ENCODE measurements around the gene TPCN2. TPM values are rescaled to one million over a fixed set of nuclear protein-coding genes. Genes with fewer than 3 reads are reported as not detected.

Gene TPCN2
- polyA plus RNA-seq, 1 donor from 2014 or later: 14.2 TPM

DNA sequence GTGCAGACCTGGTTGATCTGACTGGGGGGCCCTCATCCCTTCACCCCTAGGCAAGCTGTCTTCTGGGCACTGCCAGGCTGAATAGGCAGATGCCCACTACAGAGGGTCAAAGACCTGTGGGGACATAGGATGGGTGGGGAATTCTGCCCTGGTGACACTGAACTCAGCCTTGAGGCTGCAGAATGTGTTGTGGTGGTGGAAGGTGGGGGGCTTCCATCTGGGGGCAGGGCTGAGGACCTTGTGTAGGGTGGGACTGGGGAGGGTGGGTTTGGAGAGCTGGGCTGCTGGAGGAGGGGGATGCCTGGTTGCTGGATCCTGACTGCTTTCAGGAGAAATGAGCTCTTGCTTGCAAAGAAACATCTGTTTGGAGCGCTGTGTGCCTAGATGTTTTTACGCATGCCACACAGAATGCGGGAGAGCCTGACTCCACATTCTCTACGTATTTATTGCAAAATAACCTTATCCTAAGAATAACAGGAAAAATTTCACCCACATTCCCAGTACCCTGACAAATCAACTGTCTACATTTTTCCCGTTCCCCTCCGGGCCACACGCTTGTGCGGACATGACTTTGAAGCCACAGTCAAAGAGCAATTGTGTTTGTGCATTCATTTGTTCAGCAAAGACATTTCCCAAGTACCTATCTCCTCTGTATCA is 125.3 kb downstream of the TPCN2 start:
- Histone ChIP-seq H3K27ac (ENCODE audit: low read length) (no peak overlapping the region), H2AFZ (ENCODE audit: low read depth, low read length) (no peak overlapping the region), H3K27me3 (ENCODE audit: insufficient read depth, low read depth, low read length) (no peaks in the 10 kb centered on the region), H3K9me3 (ENCODE audit: low read length) (peaks cover 3% of the 10 kb centered on the region), H3K9ac (ENCODE audit: low read length) (no peak overlapping the region), H3K36me3 (ENCODE audit: insufficient read depth, low read length) (no peaks in the 10 kb centered on the region), H3K4me3 (ENCODE audit: low read length) (no peak overlapping the region), H3F3A (ENCODE audit: insufficient read depth, low read length, poor library complexity, severe bottlenecking) (no peaks in the 10 kb centered on the region), H4K20me1 (ENCODE audit: insufficient read depth) (no peaks in the 10 kb centered on the region), H3K4me2 (ENCODE audit: low read length) (no peak overlapping the region), H3K9me2 (ENCODE audit: insufficient read depth, low read length) (no peaks in the 10 kb centered on the region), H3K79me2 (replicated peaks; ENCODE audit: insufficient read depth, low read length) (no peaks in the 10 kb centered on the region)
- TF ChIP-seq RAD21 (conservative IDR thresholded peaks at IDR 0.05): no peak

DNA sequence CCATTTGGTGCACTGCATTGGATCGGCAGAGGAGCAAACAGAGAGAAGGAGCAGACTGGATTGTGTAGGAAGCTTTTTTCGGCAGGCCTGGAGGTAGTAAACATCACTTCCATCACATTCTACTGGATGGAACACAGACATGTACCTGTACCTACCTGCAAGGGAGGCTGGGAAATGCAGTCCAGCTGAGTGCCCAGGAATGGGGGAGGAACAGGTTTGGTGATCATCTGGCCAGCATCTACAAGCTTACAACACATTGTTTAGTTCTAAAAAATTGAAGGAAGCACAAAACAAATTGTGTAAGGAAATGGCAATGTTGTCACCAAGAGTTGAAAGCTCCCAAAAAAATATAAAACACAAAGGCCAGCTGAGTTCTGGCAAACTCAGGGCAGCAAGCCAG is 126.1 kb downstream of the TPCN2 start:
- no peak overlapping the region for H3K9ac ChIP-seq (ENCODE audit: low read length)
- H3K4me2 ChIP-seq (ENCODE audit: low read length): no peak overlapping the region
- no peak for TF ChIP-seq EP300 (conservative IDR thresholded peaks at IDR 0.05; ENCODE audit: poor library complexity, severe bottlenecking)
- no peak for TF ChIP-seq MXI1 (conservative IDR thresholded peaks at IDR 0.05; ENCODE audit: poor library complexity, severe bottlenecking)
- TF ChIP-seq, protein P1, sequence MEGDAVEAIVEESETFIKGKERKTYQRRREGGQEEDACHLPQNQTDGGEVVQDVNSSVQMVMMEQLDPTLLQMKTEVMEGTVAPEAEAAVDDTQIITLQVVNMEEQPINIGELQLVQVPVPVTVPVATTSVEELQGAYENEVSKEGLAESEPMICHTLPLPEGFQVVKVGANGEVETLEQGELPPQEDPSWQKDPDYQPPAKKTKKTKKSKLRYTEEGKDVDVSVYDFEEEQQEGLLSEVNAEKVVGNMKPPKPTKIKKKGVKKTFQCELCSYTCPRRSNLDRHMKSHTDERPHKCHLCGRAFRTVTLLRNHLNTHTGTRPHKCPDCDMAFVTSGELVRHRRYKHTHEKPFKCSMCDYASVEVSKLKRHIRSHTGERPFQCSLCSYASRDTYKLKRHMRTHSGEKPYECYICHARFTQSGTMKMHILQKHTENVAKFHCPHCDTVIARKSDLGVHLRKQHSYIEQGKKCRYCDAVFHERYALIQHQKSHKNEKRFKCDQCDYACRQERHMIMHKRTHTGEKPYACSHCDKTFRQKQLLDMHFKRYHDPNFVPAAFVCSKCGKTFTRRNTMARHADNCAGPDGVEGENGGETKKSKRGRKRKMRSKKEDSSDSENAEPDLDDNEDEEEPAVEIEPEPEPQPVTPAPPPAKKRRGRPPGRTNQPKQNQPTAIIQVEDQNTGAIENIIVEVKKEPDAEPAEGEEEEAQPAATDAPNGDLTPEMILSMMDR (IDR thresholded peaks at IDR 0.05; ENCODE audit: poor library complexity, severe bottlenecking): no peak
- TF ChIP-seq, protein P2, sequence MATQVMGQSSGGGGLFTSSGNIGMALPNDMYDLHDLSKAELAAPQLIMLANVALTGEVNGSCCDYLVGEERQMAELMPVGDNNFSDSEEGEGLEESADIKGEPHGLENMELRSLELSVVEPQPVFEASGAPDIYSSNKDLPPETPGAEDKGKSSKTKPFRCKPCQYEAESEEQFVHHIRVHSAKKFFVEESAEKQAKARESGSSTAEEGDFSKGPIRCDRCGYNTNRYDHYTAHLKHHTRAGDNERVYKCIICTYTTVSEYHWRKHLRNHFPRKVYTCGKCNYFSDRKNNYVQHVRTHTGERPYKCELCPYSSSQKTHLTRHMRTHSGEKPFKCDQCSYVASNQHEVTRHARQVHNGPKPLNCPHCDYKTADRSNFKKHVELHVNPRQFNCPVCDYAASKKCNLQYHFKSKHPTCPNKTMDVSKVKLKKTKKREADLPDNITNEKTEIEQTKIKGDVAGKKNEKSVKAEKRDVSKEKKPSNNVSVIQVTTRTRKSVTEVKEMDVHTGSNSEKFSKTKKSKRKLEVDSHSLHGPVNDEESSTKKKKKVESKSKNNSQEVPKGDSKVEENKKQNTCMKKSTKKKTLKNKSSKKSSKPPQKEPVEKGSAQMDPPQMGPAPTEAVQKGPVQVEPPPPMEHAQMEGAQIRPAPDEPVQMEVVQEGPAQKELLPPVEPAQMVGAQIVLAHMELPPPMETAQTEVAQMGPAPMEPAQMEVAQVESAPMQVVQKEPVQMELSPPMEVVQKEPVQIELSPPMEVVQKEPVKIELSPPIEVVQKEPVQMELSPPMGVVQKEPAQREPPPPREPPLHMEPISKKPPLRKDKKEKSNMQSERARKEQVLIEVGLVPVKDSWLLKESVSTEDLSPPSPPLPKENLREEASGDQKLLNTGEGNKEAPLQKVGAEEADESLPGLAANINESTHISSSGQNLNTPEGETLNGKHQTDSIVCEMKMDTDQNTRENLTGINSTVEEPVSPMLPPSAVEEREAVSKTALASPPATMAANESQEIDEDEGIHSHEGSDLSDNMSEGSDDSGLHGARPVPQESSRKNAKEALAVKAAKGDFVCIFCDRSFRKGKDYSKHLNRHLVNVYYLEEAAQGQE (IDR thresholded peaks at IDR 0.05; ENCODE audit: borderline replicate concordance): no peak

DNA sequence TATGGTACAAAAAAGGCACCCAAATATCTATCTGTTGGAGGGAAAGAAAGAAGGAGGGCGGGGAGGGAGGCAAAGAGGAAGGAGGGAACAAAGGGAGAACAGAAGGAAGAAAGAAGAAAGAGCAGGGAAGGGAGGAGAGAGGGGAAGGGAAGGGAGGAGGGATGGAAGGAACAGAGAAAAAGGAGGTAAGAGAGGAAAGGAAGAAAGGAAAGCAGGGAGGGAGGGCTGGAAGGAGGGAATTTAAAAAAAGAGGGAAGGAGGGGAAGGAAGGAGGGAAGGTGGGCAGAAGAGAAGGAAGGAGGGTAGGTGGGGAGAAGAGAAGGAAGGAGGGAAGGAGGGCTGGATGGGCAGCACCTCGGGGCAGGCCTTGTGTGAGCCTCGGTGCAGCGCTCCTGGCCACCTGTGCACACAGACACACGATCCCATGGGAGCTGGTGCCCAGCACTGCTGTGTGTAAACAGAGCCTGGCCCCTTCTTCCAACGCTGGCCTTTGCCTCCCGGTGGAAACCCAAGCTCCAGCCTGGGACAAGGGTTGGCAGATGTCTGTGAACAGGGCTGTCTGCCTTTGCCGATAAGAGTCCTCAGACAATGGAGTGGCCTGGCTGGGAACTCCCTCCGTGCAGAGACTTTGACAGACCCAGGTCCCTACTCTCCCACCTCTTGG is 130.2 kb downstream of the TPCN2 start:
- Histone ChIP-seq H3K27me3 (ENCODE audit: insufficient read depth, low read depth, low read length) (no peaks in the 10 kb centered on the region), H2AFZ (ENCODE audit: low read depth, low read length) (no peak overlapping the region), H3K79me2 (replicated peaks; ENCODE audit: insufficient read depth, low read length) (no peaks in the 10 kb centered on the region)

More for the DNA sequence above, 126.1 kb downstream of the TPCN2 start:
- H3K9me3 ChIP-seq (ENCODE audit: low read length): peaks cover 3% of the 10 kb centered on the region
- no peaks in the 10 kb centered on the region for H3K36me3 ChIP-seq (ENCODE audit: insufficient read depth, low read length)
- no peaks in the 10 kb centered on the region for H3K27me3 ChIP-seq (ENCODE audit: insufficient read depth, low read depth, low read length)
- H3K9me2 ChIP-seq (ENCODE audit: insufficient read depth, low read length): no peaks in the 10 kb centered on the region
- H3K27ac ChIP-seq (ENCODE audit: low read length): no peak overlapping the region
- H2AFZ ChIP-seq (ENCODE audit: low read depth, low read length): no peak overlapping the region
- H3K79me2 ChIP-seq (replicated peaks; ENCODE audit: insufficient read depth, low read length): no peaks in the 10 kb centered on the region
- no peaks in the 10 kb centered on the region for H3F3A ChIP-seq (ENCODE audit: insufficient read depth, low read length, poor library complexity, severe bottlenecking)
- H4K20me1 ChIP-seq (ENCODE audit: insufficient read depth): no peaks in the 10 kb centered on the region
- no peak overlapping the region for H3K4me3 ChIP-seq (ENCODE audit: low read length)

More for the DNA sequence above, 130.2 kb downstream of the TPCN2 start:
- Histone ChIP-seq H3F3A (ENCODE audit: insufficient read depth, low read length, poor library complexity, severe bottlenecking) (no peaks in the 10 kb centered on the region), H3K9me2 (ENCODE audit: insufficient read depth, low read length) (no peaks in the 10 kb centered on the region), H3K4me3 (ENCODE audit: low read length) (no peak overlapping the region), H3K27ac (ENCODE audit: low read length) (no peak overlapping the region), H4K20me1 (ENCODE audit: insufficient read depth) (no peaks in the 10 kb centered on the region), H3K4me2 (ENCODE audit: low read length) (no peak overlapping the region), H3K9ac (ENCODE audit: low read length) (no peak overlapping the region), H3K36me3 (ENCODE audit: insufficient read depth, low read length) (no peaks in the 10 kb centered on the region), H3K9me3 (ENCODE audit: low read length) (peaks cover 3% of the 10 kb centered on the region)
- TF ChIP-seq RAD21 (conservative IDR thresholded peaks at IDR 0.05) (no peak), POLR2AphosphoS5 (IDR thresholded peaks at IDR 0.05) (no peak), TAF1 (IDR thresholded peaks at IDR 0.05; ENCODE audit: low read depth) (no peak)
- TF ChIP-seq, protein P1 (IDR thresholded peaks at IDR 0.05; ENCODE audit: poor library complexity, severe bottlenecking): no peak
- TF ChIP-seq, protein P2 (IDR thresholded peaks at IDR 0.05; ENCODE audit: borderline replicate concordance): no peak

All from neural cell (in vitro differentiated cells).